IgD-negative memory B cell (primary cell): ENCODE data around the gene MRPS34. TPM values are rescaled to one million over a fixed set of nuclear protein-coding genes. Genes with fewer than 3 reads are reported as not detected.

Experiments used
- H3K27ac Mint-ChIP-seq, 3 donors: one replicate each; pipeline ENCODE4 v1.8.0; 2020 to 2022; ENCODE audit warnings: mild to moderate bottlenecking in 3 of 3, mixed read lengths in 3 of 3, moderate library complexity in 1 of 3
- H3K27me3 Mint-ChIP-seq: one replicate; pipeline ENCODE4 v1.8.0; 2021; ENCODE audit warnings: mixed read lengths
- H3K36me3 Mint-ChIP-seq: one replicate; pipeline ENCODE4 v1.8.0; 2020; ENCODE audit warnings: mild to moderate bottlenecking, mixed read lengths
- H3K4me1 Mint-ChIP-seq, 3 donors: one replicate each; pipeline ENCODE4 v1.8.0; 2020 to 2022; ENCODE audit warnings: mixed read lengths in 3 of 3, mild to moderate bottlenecking in 1 of 3
- H3K4me3 Mint-ChIP-seq, 4 donors: one replicate each; pipeline ENCODE4 v1.8.0; 2020 to 2022; ENCODE audit warnings: mild to moderate bottlenecking in 4 of 4, mixed read lengths in 4 of 4, moderate library complexity in 3 of 4
- H3K9me3 Mint-ChIP-seq, 3 donors: one replicate each; pipeline ENCODE4 v1.8.0; 2020 to 2021; ENCODE audit warnings: mixed read lengths in 3 of 3, mild to moderate bottlenecking in 1 of 3
- polyA plus RNA-seq: library from polyadenylated mRNA; unstranded; fragments of 300-500 nt; fragmentation: Illumina TruSeq; gene quantifications from one replicate; pipeline ENCODE4 v1.2.3, GENCODE V29; 2021

The MRPS34 gene
- polyA plus RNA-seq, 1 donor from 2014 or later = 156 TPM

DNA sequence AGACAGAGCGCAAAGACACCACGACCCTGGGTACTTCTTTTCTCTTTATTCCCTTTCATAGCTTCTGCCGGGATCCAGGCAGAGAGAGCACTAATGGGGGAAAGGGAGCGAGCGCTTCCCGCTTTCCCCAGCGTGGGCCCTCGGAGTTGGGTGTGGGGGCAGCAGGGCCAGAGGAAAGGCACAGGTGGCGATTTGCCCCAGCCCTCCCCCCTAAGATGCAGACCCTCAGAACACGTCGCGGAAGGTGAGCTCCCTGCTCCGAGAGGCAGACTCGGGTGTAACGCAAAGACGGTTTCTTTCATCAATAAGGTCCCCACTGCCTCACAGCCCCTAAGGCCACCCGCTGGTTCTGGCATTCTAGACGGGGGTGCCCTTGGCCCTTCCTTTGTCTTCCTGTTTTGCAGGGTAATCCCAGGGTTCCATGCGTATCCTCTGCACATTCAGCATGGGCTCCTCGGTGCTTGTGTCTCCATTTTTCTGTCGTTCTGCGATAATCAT lies 1.0 kb downstream of the MRPS34 start:
- H3K4me3 Mint-ChIP-seq = peak overlapping the region; percentile 94 to 99 (median 95)
- H3K36me3 Mint-ChIP-seq = no peaks in the 10 kb centered on the region
- no peaks in the 10 kb centered on the region for H3K9me3 Mint-ChIP-seq
- H3K4me1 Mint-ChIP-seq = peaks cover 6 to 15% (median 8%) of the 10 kb centered on the region in 3 donors
- H3K27ac Mint-ChIP-seq = peak overlapping the region; percentile 87 to 99 (median 98)
- H3K27me3 Mint-ChIP-seq = no peaks in the 10 kb centered on the region

DNA sequence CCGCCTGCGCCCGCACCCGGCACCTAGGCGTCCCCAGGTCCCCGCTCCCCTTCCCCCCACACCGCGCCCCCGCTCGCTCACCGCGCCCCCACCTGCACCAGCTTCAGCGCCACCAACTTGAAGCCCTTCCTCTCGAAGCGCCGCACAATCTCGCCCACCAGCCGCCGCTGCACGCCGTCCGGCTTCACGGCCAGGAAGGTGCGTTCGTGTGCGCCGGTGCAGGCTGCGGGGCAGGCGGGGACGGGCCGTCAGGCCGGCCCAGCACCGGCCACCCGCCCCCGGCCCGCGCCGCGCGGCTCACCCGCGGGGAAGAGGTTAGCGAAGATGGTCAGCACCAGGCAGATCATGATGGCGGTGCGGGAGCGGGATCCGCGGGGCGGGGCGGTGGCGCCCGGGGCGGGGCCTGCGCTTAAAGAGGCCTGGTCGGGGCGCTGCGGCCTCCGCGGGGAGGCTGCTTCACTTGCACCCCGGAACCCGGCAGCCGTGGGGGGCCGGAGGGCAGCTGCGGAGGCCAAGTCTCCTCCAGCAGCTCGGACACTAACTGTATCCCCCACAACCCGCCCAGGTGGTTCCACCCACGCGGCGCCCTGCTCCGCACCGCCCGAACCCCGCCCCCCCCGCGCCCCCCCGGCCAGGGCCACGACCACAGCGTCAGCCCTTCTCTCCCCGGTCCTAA lies 1.6 kb downstream of the MRPS34 start, which contains the start of gene NME3:
TSS of gene NME3 (minus strand) at position 356 of the 676 bp plus-strand sequence. CDS start at position 347, 9 bp downstream.
- Mint-ChIP-seq H3K9me3 (no peaks in the 10 kb centered on the region), H3K4me1 (peaks cover 6 to 13% (median 8%) of the 10 kb centered on the region in 3 donors), H3K27ac (peak within 1 kb of the TSS; percentile 87 to 99 (median 98)), H3K27me3 (no peaks in the 10 kb centered on the region), H3K4me3 (peak within 1 kb of the TSS; percentile 94 to 99 (median 95)), H3K36me3 (no peaks in the 10 kb centered on the region)

DNA sequence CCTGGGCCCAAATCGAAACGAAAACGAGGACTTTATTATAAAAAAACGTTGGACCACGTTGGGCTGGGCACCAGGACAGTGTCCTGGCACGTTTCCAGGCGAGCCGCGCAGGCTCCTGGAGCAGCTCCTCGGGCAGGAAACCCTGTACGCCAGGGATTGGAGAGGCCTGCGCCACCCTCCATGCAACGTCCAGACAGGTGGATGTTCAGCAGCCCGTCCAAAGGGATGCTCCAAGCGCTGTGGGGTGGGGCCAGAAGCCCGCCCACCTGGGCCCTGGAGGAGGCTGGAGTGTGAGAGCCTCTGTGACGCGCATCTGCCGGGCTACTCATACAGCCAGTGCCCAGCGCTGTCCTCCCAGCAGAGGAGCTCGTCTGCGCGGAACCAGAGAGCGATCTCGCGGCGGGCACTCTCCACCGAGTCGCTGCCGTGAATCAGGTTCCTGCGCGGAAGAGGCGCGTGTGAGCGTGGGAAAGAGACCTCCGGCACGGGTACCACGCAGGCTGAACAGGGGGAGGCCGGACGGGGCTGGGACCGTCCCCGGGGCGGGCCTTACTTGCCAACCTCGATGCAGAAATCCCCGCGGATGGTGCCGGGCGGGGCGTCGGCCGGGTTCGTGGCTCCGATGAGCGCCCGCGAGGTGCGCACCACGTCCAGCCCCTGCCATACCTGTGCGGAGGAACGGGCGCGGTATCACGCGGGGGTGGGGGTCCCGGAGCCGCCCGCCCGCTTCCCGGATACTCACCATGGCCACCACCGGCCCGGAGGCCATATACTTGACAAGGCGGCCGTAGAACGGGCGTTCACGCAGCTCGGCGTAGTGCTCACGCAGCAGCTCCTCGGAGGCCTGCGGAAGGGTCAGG lies 2.4 kb downstream of the MRPS34 start:
- no peaks in the 10 kb centered on the region for H3K27me3 Mint-ChIP-seq

DNA sequence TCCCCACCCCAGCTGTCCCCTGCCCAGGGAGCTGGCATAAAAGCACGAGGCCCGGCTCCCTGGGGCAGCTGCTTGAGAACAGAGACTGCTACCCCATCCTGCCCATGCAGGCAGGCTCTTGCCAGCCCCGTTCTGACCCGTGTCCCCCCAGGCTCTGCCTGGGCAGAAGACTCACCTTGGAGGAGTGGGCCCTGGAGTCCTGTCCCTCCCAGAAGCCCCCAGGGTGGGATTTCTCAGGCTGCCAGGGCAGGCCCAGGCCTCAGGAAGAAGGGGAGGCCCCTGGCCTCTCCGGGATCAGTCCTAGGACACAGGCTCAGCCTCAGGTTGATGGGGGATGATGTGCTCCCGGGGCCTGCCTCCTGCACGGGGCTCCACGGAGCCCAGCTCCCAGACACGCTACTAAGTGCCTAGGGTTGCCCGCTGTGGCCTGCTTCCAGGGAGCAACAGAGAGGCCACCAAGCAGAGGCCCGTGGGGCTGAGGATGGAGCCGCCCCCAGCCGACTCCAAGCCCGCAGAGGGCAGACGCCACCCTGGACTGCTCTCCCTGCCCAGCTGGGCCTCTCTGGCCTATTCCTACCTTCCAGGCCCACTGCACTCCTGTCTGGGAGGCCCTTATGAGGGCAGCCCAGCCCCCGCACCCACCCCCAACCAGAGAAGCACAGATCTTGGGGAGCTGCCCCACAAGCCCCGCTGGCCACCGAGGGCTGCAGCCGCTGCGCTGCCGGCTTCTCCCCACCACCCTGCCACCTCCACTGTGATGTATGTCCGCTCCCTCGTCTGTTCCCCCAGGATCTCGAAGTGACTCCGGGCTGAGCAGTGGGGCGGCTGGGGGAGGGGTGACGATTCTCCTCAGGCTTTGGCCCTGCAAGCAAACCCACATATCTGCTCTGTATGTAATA lies 3.3 kb downstream of the MRPS34 start:
- no peaks in the 10 kb centered on the region for H3K9me3 Mint-ChIP-seq
- peaks cover 1% of the 10 kb centered on the region for H3K36me3 Mint-ChIP-seq
- peaks cover 6 to 12% (median 8%) of the 10 kb centered on the region in 3 donors for H3K4me1 Mint-ChIP-seq
- no peaks in the 10 kb centered on the region for H3K27me3 Mint-ChIP-seq
- H3K27ac Mint-ChIP-seq = peak overlapping the region; percentile 81 to 99 (median 82)
- peak overlapping the region; percentile 8 to 99 (median 91) for H3K4me3 Mint-ChIP-seq

More for the DNA sequence above, 2.4 kb downstream of the MRPS34 start:
- Mint-ChIP-seq H3K4me1 (peaks cover 6 to 13% (median 8%) of the 10 kb centered on the region in 3 donors), H3K27ac (peak overlapping the region; percentile 81 to 99 (median 82)), H3K9me3 (no peaks in the 10 kb centered on the region), H3K36me3 (no peaks in the 10 kb centered on the region), H3K4me3 (peak overlapping the region; percentile 82 to 99 (median 91))

DNA sequence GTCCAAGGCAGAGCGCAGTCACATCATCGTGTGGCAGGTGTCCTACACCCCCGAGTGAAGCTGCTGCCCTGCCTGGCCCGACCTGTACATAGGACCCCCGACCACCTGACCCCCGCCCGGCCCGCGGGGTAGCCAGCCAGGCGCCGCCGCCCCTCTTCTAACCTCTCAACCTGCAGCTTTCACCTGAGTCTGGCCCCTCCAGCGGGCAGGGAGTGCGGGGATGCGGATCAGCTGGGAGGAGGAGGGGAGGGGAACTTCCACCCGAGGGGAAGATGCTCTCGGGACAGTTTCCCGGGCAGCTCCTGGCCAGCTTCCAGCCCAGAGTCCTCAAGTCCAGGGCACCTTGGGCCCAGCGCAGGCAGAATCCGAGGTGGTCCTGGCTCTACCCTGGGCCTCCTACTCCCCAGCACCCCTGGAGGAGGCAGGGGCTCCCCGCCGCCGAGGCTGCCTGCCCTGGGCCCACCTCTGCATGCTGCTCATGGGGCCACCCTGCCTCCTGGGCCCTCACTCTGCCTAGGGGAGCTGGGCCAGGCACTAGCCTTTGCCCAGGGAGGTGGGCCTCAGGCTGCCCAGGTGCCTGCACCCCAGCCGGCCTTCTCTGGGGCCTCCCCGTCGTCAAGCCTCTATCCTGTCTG lies 4.0 kb downstream of the MRPS34 start:
- H3K27ac Mint-ChIP-seq = peak overlapping the region in 2 of 3 donors; percentile 82 to 99
- no peaks in the 10 kb centered on the region for H3K9me3 Mint-ChIP-seq
- H3K27me3 Mint-ChIP-seq = no peaks in the 10 kb centered on the region
- peaks cover 4 to 11% (median 8%) of the 10 kb centered on the region in 3 donors for H3K4me1 Mint-ChIP-seq
- peaks cover 1% of the 10 kb centered on the region for H3K36me3 Mint-ChIP-seq
- H3K4me3 Mint-ChIP-seq = peak overlapping the region in 2 of 4 donors; percentile 8 to 99

DNA sequence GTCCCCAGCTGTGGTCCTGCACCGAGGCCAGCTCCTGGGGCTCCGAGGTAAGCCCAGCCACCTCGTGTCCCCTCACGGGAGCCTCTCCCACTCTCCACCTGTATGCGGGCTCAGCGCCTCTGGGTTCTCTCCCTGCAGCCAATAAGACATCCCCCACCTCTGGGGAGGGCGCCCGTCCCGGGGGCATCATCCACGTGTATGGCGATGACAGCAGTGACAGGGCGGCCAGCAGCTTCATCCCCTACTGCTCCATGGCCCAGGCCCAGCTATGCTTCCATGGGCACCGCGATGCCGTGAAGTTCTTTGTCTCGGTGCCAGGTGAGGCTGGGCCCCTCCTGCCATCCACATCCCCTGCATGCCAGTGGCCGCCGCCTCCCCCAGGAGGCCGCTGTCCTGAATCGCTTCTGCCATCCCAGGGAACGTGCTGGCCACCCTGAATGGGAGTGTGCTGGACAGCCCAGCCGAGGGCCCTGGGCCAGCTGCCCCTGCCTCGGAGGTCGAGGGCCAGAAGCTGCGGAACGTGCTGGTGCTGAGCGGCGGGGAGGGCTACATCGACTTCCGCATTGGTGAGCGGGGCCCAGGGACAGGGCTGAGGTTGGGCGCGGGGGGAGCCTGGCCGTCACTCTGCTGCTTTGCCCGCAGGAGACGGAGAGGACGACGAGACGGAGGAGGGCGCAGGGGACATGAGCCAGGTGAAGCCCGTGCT lies 4.7 kb downstream of the MRPS34 start:
- H3K27ac Mint-ChIP-seq = peak overlapping the region in 2 of 3 donors; percentile 23 to 43
- H3K4me1 Mint-ChIP-seq = peaks cover 3 to 9% (median 8%) of the 10 kb centered on the region in 3 donors
- H3K4me3 Mint-ChIP-seq = no peak overlapping the region
- no peaks in the 10 kb centered on the region for H3K9me3 Mint-ChIP-seq
- peaks cover 1% of the 10 kb centered on the region for H3K36me3 Mint-ChIP-seq
- no peaks in the 10 kb centered on the region for H3K27me3 Mint-ChIP-seq

DNA sequence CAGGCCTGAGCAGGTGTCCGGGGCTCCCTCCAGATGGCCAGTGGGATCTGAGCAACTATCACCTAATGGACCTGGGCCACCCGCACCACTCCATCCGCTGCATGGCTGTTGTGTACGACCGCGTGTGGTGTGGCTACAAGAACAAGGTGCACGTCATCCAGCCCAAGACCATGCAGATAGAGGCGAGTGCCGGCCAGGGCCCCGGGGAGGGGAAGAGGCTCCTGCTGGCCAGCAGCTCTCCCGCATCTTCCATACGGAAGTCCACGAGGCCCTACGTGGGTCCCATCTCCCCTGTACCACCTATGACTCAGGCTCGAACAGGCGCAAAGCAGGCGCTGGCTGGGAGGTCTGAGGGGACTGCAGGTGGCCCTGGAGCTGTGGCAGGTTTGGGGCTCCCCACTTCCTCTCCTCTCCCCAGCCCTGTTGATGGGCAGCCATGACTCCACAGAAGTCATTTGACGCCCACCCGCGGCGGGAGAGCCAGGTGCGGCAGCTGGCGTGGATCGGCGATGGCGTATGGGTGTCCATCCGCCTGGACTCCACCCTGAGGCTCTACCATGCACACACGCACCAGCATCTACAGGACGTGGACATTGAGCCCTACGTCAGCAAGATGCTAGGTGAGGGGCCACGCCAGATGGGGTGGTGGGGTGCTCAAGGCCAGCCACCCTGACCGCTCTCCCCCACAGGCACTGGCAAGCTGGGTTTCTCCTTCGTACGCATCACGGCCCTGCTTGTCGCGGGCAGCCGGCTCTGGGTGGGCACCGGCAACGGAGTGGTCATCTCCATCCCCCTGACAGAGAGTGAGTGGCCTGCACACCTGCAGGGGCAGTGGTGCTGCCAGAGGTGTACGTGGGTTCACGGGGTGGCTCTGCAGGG lies 5.6 kb downstream of the MRPS34 start:
- H3K4me3 Mint-ChIP-seq = peak overlapping the region in 1 of 4 donors; percentile 23
- H3K27ac Mint-ChIP-seq = peak overlapping the region; percentile 23 to 64 (median 43)
- H3K4me1 Mint-ChIP-seq = peaks cover 3 to 9% (median 7%) of the 10 kb centered on the region in 3 donors
- H3K9me3 Mint-ChIP-seq = no peaks in the 10 kb centered on the region
- H3K36me3 Mint-ChIP-seq = peaks cover 1% of the 10 kb centered on the region
- no peaks in the 10 kb centered on the region for H3K27me3 Mint-ChIP-seq

DNA sequence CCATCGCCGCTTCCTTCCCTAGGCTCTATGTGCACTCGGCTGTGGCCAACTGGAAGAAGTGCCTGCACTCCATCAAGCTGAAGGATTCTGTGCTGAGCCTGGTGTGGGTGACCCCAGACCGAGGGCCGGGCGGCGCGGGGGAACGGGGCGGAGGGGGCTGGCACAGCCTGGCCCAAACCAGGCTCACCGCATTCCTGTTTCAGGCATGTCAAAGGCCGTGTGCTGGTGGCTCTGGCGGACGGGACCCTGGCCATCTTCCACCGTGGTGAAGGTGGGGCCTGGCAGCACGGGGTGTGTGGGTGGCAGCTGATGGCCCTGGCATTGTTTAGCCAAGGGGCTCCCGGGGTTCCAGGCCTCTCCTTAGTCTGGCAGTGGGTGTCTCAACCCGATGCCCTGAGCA lies 6.2 kb downstream of the MRPS34 start:
- Mint-ChIP-seq H3K27me3 (no peaks in the 10 kb centered on the region), H3K4me3 (peak overlapping the region in 1 of 4 donors; percentile 23), H3K27ac (peak overlapping the region in 1 of 3 donors; percentile 64), H3K36me3 (peaks cover 1% of the 10 kb centered on the region), H3K9me3 (no peaks in the 10 kb centered on the region), H3K4me1 (peaks cover 0 to 3% (median under 1%) of the 10 kb centered on the region in 3 donors)

DNA sequence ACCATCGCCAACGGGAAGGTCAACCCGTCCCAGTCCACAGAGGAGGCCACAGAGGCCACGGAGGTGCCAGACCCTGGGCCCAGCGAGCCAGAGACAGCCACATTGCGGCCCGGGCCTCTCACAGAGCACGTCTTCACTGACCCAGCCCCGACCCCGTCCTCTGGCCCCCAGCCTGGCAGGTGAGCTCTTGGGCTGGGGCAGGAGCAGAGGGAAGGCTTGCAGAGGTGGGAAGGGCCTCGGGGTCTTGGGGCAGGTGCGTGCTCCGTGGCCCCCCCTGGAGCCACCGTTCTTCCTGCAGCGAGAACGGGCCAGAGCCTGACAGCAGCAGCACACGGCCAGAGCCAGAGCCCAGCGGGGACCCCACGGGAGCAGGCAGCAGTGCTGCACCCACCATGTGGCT lies 6.7 kb downstream of the MRPS34 start:
- Mint-ChIP-seq H3K4me1 (peaks cover 0 to 3% (median 0%) of the 10 kb centered on the region in 3 donors), H3K36me3 (peaks cover 1% of the 10 kb centered on the region), H3K27me3 (no peaks in the 10 kb centered on the region), H3K4me3 (no peak overlapping the region), H3K27ac (no peak overlapping the region), H3K9me3 (no peaks in the 10 kb centered on the region)

DNA sequence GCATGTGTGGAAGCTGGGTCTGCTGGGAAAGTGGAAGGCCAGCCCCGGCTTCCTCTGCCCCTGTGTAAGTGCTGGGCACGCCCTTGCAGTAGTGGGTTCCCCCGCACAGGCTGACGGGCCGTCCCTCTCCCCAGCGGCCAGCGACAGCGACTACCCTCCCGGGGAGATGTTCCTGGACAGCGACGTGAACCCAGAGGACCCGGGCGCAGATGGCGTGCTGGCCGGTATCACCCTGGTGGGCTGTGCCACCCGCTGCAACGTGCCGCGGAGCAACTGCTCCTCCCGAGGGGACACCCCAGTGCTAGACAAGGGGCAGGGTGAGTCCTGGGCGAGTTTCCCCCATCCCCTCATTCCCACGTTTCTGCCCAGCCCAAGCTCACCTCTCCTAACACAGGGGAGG lies 7.1 kb downstream of the MRPS34 start:
- H3K27me3 Mint-ChIP-seq = no peaks in the 10 kb centered on the region
- H3K36me3 Mint-ChIP-seq = peaks cover 3% of the 10 kb centered on the region
- H3K4me3 Mint-ChIP-seq = no peak overlapping the region
- H3K4me1 Mint-ChIP-seq = peaks cover 0 to 3% (median 0%) of the 10 kb centered on the region in 3 donors
- H3K9me3 Mint-ChIP-seq = no peaks in the 10 kb centered on the region
- no peak overlapping the region for H3K27ac Mint-ChIP-seq

DNA sequence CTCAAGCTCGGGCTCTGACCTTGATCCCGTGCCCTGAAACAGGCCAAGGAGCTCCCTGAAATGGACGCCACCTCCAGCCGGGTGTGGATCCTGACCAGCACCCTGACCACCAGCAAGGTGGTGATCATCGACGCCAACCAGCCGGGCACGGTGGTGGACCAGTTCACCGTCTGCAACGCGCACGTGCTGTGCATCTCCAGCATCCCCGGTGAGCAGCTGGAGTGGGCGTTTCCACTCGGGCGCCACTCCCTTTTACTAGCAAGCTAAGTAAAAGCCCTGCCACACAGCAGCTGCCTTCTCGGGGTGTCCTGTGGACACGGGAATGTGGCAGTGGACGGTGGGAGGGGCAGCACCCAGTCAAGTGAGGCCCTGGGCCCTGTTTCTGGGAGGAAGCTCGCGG lies 8.0 kb downstream of the MRPS34 start:
- no peaks in the 10 kb centered on the region for H3K27me3 Mint-ChIP-seq
- peaks cover 3% of the 10 kb centered on the region for H3K36me3 Mint-ChIP-seq
- H3K4me1 Mint-ChIP-seq = peaks cover 0 to under 1% (median 0%) of the 10 kb centered on the region in 3 donors
- H3K27ac Mint-ChIP-seq = no peak overlapping the region
- no peaks in the 10 kb centered on the region for H3K9me3 Mint-ChIP-seq
- no peak overlapping the region for H3K4me3 Mint-ChIP-seq

DNA sequence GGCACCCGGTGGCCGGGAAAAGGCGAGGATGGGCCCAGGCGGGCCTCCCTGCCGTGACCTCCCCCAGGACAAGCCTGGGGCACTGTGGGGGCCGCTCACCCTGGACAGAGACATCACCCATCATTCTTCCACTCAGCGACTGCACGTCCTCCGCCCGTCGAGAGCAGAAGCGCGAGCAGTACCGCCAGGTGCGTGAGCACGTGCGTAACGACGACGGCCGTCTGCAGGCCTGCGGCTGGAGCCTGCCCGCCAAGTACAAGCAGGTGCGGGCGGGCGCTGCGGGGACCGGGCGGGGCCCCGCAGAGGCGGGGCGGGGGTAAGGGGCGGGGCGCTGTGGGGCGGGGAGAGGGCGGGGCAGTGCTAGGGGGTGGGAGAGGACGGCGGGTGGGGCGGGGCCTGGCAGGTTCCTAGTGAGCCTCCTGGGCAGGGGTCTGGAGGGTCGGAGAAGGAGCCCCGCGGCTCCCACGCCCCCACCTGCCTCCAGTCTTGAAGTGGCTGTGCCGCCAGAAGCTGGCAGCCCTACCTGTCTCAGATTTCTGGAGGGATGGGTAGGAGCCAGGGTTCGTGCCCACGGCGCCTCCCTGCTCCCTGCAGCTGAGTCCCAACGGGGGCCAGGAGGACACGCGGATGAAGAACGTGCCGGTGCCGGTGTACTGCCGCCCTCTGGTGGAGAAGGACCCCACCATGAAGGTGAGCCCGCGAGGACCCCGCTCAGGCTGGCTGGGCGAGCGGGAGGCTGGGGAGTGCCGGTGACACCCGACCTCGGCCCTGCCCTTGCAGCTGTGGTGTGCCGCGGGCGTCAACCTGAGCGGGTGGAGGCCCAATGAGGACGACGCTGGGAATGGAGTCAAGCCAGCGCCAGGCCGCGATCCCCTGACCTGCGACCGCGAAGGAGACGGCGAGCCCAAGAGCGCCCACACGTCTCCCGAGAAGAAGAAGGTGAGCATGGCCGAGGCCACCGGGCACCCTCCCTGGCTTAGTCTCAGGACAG lies 9.1 kb downstream of the MRPS34 start:
- Mint-ChIP-seq H3K27me3 (no peaks in the 10 kb centered on the region), H3K36me3 (peaks cover 3% of the 10 kb centered on the region), H3K4me1 (no peaks in the 10 kb centered on the region), H3K27ac (no peak overlapping the region), H3K9me3 (no peaks in the 10 kb centered on the region), H3K4me3 (no peak overlapping the region)
